Nephron (organoid): ENCODE results near the gene MYOM3.

Experiments
- H3K27ac Mint-ChIP-seq, 3 experiments: 2 replicates each; pipeline ENCODE4 v1.8.0; 2020; ENCODE audit warnings: mixed read lengths in 3 of 3, mild to moderate bottlenecking in 2 of 3, moderate library complexity in 1 of 3
- H3K27me3 Mint-ChIP-seq: 2 replicates; pipeline ENCODE4 v1.8.0; 2021; ENCODE audit warnings: low read depth, mild to moderate bottlenecking, moderate library complexity, mixed read lengths
- H3K36me3 Mint-ChIP-seq: 2 replicates; pipeline ENCODE4 v1.8.0; 2020; ENCODE audit warnings: low read depth, mixed read lengths
- H3K4me1 Mint-ChIP-seq: 2 replicates; pipeline ENCODE4 v1.8.0; 2020; ENCODE audit warnings: mixed read lengths
- H3K4me3 Mint-ChIP-seq, 3 experiments: 2 replicates each; pipeline ENCODE4 v1.8.0; 2020; ENCODE audit warnings: mild to moderate bottlenecking in 3 of 3, mixed read lengths in 3 of 3, moderate library complexity in 2 of 3
- H3K9me3 Mint-ChIP-seq: 2 replicates; pipeline ENCODE4 v1.8.0; 2020; ENCODE audit warnings: mixed read lengths
- CTCF ChIP-seq, 3 experiments: fragments of 200-600 bp; sonication (generic); IDR thresholded peaks; one replicate each; pipeline ENCODE4 v1.5.0; 2021; ENCODE audit warnings: antibody characterized with exemption in 3 of 3; ENCODE audit not compliant: unreplicated experiment in 3 of 3

Gene MYOM3

GRCh38 chr1:24126018-24126671 lies 14.2 kb upstream of the MYOM3 start:
- H3K36me3 Mint-ChIP-seq, result no peaks in the 10 kb centered on the region
- peaks cover 15% of the 10 kb centered on the region for H3K27me3 Mint-ChIP-seq
- no peak for TF ChIP-seq CTCF (IDR thresholded peaks at IDR 0.05; ENCODE audit: unreplicated experiment in 3 of 3)
- no peak overlapping the region for H3K4me3 Mint-ChIP-seq
- peaks cover 8% of the 10 kb centered on the region for H3K9me3 Mint-ChIP-seq
- H3K4me1 Mint-ChIP-seq, result no peaks in the 10 kb centered on the region
- H3K27ac Mint-ChIP-seq, result no peak overlapping the region

- H3K4me1 Mint-ChIP-seq, result no peaks in the 10 kb centered on the region
- H3K4me3 Mint-ChIP-seq, result no peak overlapping the region
- H3K27ac Mint-ChIP-seq, result no peak overlapping the region
- no peaks in the 10 kb centered on the region for H3K36me3 Mint-ChIP-seq
- peaks cover 17% of the 10 kb centered on the region for H3K27me3 Mint-ChIP-seq
- H3K9me3 Mint-ChIP-seq, result peaks cover 6% of the 10 kb centered on the region
- TF ChIP-seq CTCF (IDR thresholded peaks at IDR 0.05; ENCODE audit: unreplicated experiment in 3 of 3), result no peak
These were observed 13.5 kb upstream of the MYOM3 start for GRCh38 chr1:24125456-24125855.

DNA sequence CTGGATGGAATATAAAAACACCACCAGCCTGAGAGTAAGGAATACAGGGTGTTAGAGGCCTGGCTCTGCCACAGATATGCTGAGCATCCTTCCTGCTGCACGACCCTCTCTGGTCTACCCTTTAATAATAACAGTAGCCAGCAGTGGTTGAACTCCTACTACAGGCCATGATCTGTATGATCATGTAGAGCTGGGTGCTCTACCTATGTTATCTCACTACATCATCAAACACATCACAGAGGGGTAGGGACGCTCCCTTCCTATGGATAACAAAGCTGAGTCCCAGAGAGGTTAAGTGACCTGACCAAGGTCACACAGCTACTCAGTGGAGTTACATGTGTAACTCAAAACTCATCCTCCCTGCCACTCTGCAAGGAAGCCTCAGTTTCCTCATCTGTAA lies 13.0 kb upstream of the MYOM3 start:
- peaks cover 17% of the 10 kb centered on the region for H3K27me3 Mint-ChIP-seq
- H3K9me3 Mint-ChIP-seq, result peaks cover 6% of the 10 kb centered on the region
- no peak overlapping the region for H3K27ac Mint-ChIP-seq
- peaks cover 5% of the 10 kb centered on the region for H3K4me1 Mint-ChIP-seq
- TF ChIP-seq CTCF (IDR thresholded peaks at IDR 0.05; ENCODE audit: unreplicated experiment in 3 of 3), result no peak
- no peaks in the 10 kb centered on the region for H3K36me3 Mint-ChIP-seq
- no peak overlapping the region for H3K4me3 Mint-ChIP-seq

DNA sequence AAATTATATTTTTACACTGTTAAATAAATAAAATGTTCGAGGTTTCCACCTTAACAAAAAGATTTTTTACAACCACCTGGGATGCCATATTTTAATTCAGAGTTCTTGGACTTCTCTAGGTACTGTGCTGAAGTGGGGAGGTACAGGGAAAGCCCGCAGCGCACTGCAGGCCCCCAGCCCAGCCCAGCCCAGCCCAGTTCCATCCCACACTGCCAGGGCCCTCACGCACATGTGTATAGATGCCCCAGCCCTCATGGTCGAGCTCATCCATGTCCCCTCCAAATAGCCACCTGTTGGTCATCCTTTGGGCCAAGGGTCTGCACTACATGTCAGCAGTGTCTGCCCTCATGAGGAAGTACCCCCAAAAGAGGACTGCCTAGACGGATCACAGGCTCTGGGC lies 11.7 kb upstream of the MYOM3 start:
- H3K4me3 Mint-ChIP-seq, result no peak overlapping the region
- H3K36me3 Mint-ChIP-seq, result no peaks in the 10 kb centered on the region
- TF ChIP-seq CTCF (IDR thresholded peaks at IDR 0.05; ENCODE audit: unreplicated experiment in 3 of 3), result no peak
- H3K9me3 Mint-ChIP-seq, result no peaks in the 10 kb centered on the region
- peaks cover 5% of the 10 kb centered on the region for H3K4me1 Mint-ChIP-seq
- no peak overlapping the region for H3K27ac Mint-ChIP-seq
- H3K27me3 Mint-ChIP-seq, result peaks cover 18% of the 10 kb centered on the region

- TF ChIP-seq CTCF (IDR thresholded peaks at IDR 0.05; ENCODE audit: unreplicated experiment in 3 of 3), result no peak
- Mint-ChIP-seq H3K4me1 (peaks cover 6% of the 10 kb centered on the region), H3K9me3 (no peaks in the 10 kb centered on the region), H3K27ac (no peak overlapping the region), H3K27me3 (peaks cover 22% of the 10 kb centered on the region), H3K4me3 (no peak overlapping the region), H3K36me3 (no peaks in the 10 kb centered on the region)
These were observed 10.8 kb upstream of the MYOM3 start for GRCh38 chr1:24122776-24123175.

DNA sequence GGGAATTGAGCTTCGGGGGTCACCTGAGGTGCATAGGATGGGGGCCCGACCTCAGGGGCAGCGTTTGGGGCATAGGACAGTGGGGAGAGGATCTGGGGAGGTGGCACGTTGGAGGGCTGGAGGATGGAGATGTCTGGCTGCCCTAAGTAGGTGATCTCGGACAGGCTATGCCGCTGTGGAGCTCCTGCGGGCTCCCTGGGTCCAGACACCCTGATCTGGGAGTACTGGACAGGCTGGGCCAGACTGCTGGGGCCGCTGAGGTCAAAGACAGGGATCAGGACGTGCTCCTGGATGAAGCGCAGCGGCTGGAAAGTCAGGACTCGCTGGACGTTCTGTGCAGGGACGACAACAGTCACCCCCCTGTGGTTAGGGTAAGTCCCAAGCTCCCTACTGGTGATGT lies 9.5 kb upstream of the MYOM3 start:
- Mint-ChIP-seq H3K36me3 (no peaks in the 10 kb centered on the region), H3K4me3 (no peak overlapping the region), H3K27ac (no peak overlapping the region), H3K4me1 (peaks cover 12% of the 10 kb centered on the region), H3K27me3 (peaks cover 25% of the 10 kb centered on the region), H3K9me3 (no peaks in the 10 kb centered on the region)
- TF ChIP-seq CTCF (IDR thresholded peaks at IDR 0.05; ENCODE audit: unreplicated experiment in 3 of 3), result no peak
